Fibroblast of skin of back (primary cell): ENCODE results near the gene KXD1.
"Not testable (repeated sequence)": the region's sequence is repeated elsewhere in the genome, so short reads cannot be mapped to it uniquely, and the experiment has no call there.

Experiments
- DNase-seq: peaks from one replicate; pipeline ENCODE4 v3.0.0-alpha.2; 2013

KXD1 gene

GRCh38 chr19:18536475-18536874 is 21.2 kb upstream of the KXD1 start:
- no peak for DNase-seq

GRCh38 chr19:18537431-18537830 is 20.2 kb upstream of the KXD1 start:
- no peak for DNase-seq

GRCh38 chr19:18538115-18538514 is 19.6 kb upstream of the KXD1 start:
- no peak for DNase-seq

- DNase-seq = no peak
Measured at GRCh38 chr19:18539372-18539771, 18.3 kb upstream of the KXD1 start.

- not testable (repeated sequence) for DNase-seq
Measured at GRCh38 chr19:18540200-18540599, 17.5 kb upstream of the KXD1 start.

- DNase-seq = no peak
Measured at GRCh38 chr19:18541258-18541991, 16.2 kb upstream of the KXD1 start.

GRCh38 chr19:18541992-18542940 is 15.4 kb upstream of the KXD1 start:
- DNase-seq = no peak

GRCh38 chr19:18542941-18543813 is 14.5 kb upstream of the KXD1 start, which contains the start of gene FKBP8:
Gene FKBP8 (minus strand): TSS chr19:18543573. CDS start chr19:18541970, 1,603 bp downstream.
- DNase-seq = peak; percentile 83

GRCh38 chr19:18543814-18544475 is 13.7 kb upstream of the KXD1 start:
- peak; percentile 75 for DNase-seq

- no peak for DNase-seq
Measured at GRCh38 chr19:18551631-18552030, 6.0 kb upstream of the KXD1 start.

- no peak for DNase-seq
Measured at GRCh38 chr19:18558202-18558555, 509 bp downstream of the KXD1 start.

GRCh38 chr19:18558604-18559003 is 934 bp downstream of the KXD1 start:
- no peak for DNase-seq

GRCh38 chr19:18559685-18560084 is 2.0 kb downstream of the KXD1 start:
- DNase-seq = no peak

- no peak for DNase-seq
Measured at GRCh38 chr19:18562086-18562485, 4.4 kb downstream of the KXD1 start.

- no peak for DNase-seq
Measured at GRCh38 chr19:18566953-18567352, 9.3 kb downstream of the KXD1 start.

GRCh38 chr19:18568367-18568766 is 10.7 kb downstream of the KXD1 start:
- DNase-seq = no peak

GRCh38 chr19:18571564-18572344 is 14.1 kb downstream of the KXD1 start, which contains the start of gene UBA52:
Gene UBA52 (plus strand): TSS chr19:18571857. CDS start chr19:18573301, 1,444 bp downstream.
- peak; percentile 96 for DNase-seq

- no peak for DNase-seq
Measured at GRCh38 chr19:18574691-18575291, 17.1 kb downstream of the KXD1 start.

- no peak for DNase-seq
Measured at GRCh38 chr19:18576383-18576782, 18.7 kb downstream of the KXD1 start.

- no peak for DNase-seq
Measured at GRCh38 chr19:18577365-18577914, 19.8 kb downstream of the KXD1 start.
